Fibroblast of lung (primary cell): Measurements from ENCODE around the gene PAPPA. TPM values are rescaled to one million over a fixed set of nuclear protein-coding genes. Genes with fewer than 3 reads are reported as not detected.

ENCODE experiments used
- DNase-seq, 2 donors: peaks; one replicate each; pipeline versions ENCODE4 v3.0.0 to v3.0.0-alpha.2; 2010; ENCODE audit warnings: low read depth in 2 of 2
- H2AFZ ChIP-seq: 2 replicates; pipeline ENCODE4 v1.5.1; 2012; ENCODE audit warnings: low read length, control low read depth, inconsistent platforms
- H3K27ac ChIP-seq: 2 replicates; pipeline ENCODE4 v1.5.1; 2011; ENCODE audit warnings: low read length, control low read depth; ENCODE audit not compliant: insufficient read depth
- H3K27me3 ChIP-seq: 2 replicates; pipeline ENCODE4 v1.5.1; 2011; ENCODE audit warnings: mild to moderate bottlenecking, low read length; ENCODE audit not compliant: control insufficient read depth, insufficient read depth
- H3K36me3 ChIP-seq: 2 replicates; pipeline ENCODE4 v1.5.1; 2011; ENCODE audit warnings: low read length; ENCODE audit not compliant: control insufficient read depth, insufficient read depth
- H3K4me1 ChIP-seq: 2 replicates; pipeline ENCODE4 v1.5.1; 2011; ENCODE audit warnings: low read length; ENCODE audit not compliant: control insufficient read depth, insufficient read depth; ENCODE audit errors: extremely low read depth
- H3K4me2 ChIP-seq: 2 replicates; pipeline ENCODE4 v1.5.1; 2011; ENCODE audit warnings: low read length, control low read depth; ENCODE audit not compliant: insufficient read depth; ENCODE audit errors: extremely low read depth
- H3K4me3 ChIP-seq, 4 experiments: fragments of 200-600 bp in 1 of 4; sonication (generic) in 1 of 4; replicated peaks in 1 of 4; 2 replicates each; pipeline ENCODE4 v1.5.1; 2011 to 2016; ENCODE audit warnings: low read length in 4 of 4, low read depth in 3 of 4, mild to moderate bottlenecking in 3 of 4, control low read depth in 2 of 4, inconsistent platforms in 1 of 4, mixed read lengths in 1 of 4; ENCODE audit not compliant: insufficient read depth in 1 of 4; ENCODE audit errors: control extremely low read depth in 1 of 4
- H3K79me2 ChIP-seq: 2 replicates; pipeline ENCODE4 v1.5.1; 2012; ENCODE audit warnings: mild to moderate bottlenecking, low read length, inconsistent platforms; ENCODE audit not compliant: control insufficient read depth, insufficient read depth
- H3K9ac ChIP-seq: 2 replicates; pipeline ENCODE4 v1.5.1; 2011; ENCODE audit warnings: mild to moderate bottlenecking, low read length, control low read depth; ENCODE audit not compliant: insufficient read depth
- H3K9me3 ChIP-seq: 2 replicates; pipeline ENCODE4 v1.5.1; 2012; ENCODE audit warnings: low read depth, low read length; ENCODE audit not compliant: control insufficient read depth, insufficient read depth
- H4K20me1 ChIP-seq: 2 replicates; pipeline ENCODE4 v1.5.1; 2011; ENCODE audit warnings: low read length; ENCODE audit not compliant: control insufficient read depth, insufficient read depth; ENCODE audit errors: extremely low read depth
- CTCF ChIP-seq, 2 donors: IDR thresholded peaks in 1 of 2; conservative IDR thresholded peaks in 1 of 2; 1 replicate in 1 of 2; 2 replicates in 1 of 2; pipeline ENCODE4 v1.5.1; 2011 to 2012; ENCODE audit warnings: low read length in 2 of 2, control low read depth in 1 of 2, inconsistent platforms in 1 of 2, low read depth in 1 of 2, mild to moderate bottlenecking in 1 of 2
- EZH2 ChIP-seq: IDR thresholded peaks from 2 replicates; pipeline ENCODE4 v1.5.1; 2012; ENCODE audit warnings: low read length, control low read depth, mild to moderate bottlenecking; ENCODE audit errors: missing control alignments
- polyA plus RNA-seq, 2 donors: library from polyadenylated mRNA; depleted of rRNA in 1 of 2; stranded (reverse) in 1 of 2; unstranded in 1 of 2; fragments of >200 nt; gene quantifications; 2 replicates each; pipeline ENCODE4 v1.2.1, GENCODE V29; 2011 to 2012; ENCODE audit warnings: missing spikeins in 1 of 2
- total RNA-seq: library from RNA; depleted of rRNA; stranded (reverse); fragments of >200 nt; gene quantifications from 2 replicates; pipeline ENCODE4 v1.2.1, GENCODE V29; 2014

Gene PAPPA
- total and polyA plus RNA-seq, 2 donors (not counting 1 experiment from before 2014, with no cell fraction given): 8.8 to 45.7 TPM

DNA sequence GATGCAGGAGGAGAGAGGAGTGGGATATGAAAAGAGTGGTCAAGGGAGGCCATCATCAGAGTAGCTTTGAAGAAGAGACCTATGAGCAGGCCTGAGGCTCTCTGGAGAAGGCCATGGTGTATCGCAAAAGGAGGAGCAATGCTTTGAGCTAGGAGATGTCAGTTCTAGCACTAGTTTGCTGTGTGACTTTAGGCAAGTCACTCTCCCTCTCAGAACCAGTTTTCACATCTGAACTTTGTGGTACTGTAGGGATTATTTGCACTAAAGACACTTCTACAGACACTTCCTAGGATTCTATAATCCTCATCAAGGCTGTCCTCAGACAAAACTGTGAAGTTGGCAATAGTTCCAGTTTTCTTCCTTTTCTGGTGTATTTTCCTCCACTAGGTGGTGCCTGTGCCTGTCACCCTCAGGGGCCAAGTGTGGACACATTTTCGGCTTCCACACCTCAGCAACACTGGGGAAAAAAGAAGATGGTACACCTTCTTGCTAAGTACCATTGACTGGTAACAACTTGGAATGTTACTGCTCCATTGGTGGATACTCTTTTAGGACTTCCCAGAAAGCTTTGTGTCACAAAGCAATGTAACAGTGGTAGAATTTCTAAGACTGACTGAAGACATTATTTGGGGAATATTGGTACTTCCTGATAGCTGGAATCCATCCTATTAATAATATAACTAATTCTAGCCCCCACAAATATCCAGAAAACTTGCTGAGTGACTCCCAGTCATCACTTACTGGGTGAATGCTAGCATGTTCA is 9.9 kb downstream of the PAPPA start:
- Histone ChIP-seq H3K9me3 (no peaks in the 10 kb centered on the region), H3K9ac (no peak overlapping the region), H3K79me2 (no peaks in the 10 kb centered on the region), H3K4me3 (no peak overlapping the region), H3K4me2 (no peak overlapping the region), H3K27me3 (no peaks in the 10 kb centered on the region), H4K20me1 (no peaks in the 10 kb centered on the region), H2AFZ (no peak overlapping the region), H3K4me1 (no peaks in the 10 kb centered on the region), H3K36me3 (no peaks in the 10 kb centered on the region), H3K27ac (no peak overlapping the region)
- DNase-seq: no peak
- TF ChIP-seq CTCF (conservative IDR thresholded peaks at IDR 0.05 in 1 of 2, IDR thresholded peaks at IDR 0.05 in 1 of 2; ENCODE audit: low read depth in 1 of 2, low read length in 2 of 2) (peak in 1 of 2 donors; percentile 42), EZH2 (no peak)

DNA sequence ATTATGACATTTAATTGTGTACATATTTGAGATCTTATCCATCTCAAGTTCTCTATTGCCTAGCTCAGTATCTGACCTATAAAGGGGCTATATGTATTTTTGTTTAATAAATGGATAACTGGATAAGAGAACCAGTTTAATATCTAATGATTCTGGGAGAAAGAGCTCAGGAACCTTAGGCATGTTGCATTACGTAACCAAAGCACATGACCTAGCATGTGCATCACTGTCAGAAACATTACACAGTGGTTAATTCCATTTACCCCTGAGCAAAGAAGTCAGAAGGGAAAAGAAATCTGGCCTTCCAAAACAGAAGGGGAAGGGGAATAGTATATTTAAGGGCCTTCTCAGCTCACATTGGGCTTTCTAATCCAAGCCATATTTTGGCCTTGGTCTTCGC is 12.3 kb downstream of the PAPPA start:
- no peak overlapping the region for H3K4me3 ChIP-seq
- H3K4me1 ChIP-seq: no peaks in the 10 kb centered on the region
- H2AFZ ChIP-seq: no peak overlapping the region
- peak in 1 of 2 donors; percentile 54 for DNase-seq
- H3K4me2 ChIP-seq: no peak overlapping the region
- H3K9me3 ChIP-seq: no peaks in the 10 kb centered on the region
- no peaks in the 10 kb centered on the region for H3K36me3 ChIP-seq
- H3K27me3 ChIP-seq: no peaks in the 10 kb centered on the region
- H4K20me1 ChIP-seq: no peaks in the 10 kb centered on the region
- TF ChIP-seq EZH2: no peak
- TF ChIP-seq CTCF (conservative IDR thresholded peaks at IDR 0.05 in 1 of 2, IDR thresholded peaks at IDR 0.05 in 1 of 2; ENCODE audit: low read depth in 1 of 2, low read length in 2 of 2): no peak
- no peak overlapping the region for H3K27ac ChIP-seq
- no peak overlapping the region for H3K9ac ChIP-seq
- no peaks in the 10 kb centered on the region for H3K79me2 ChIP-seq

DNA sequence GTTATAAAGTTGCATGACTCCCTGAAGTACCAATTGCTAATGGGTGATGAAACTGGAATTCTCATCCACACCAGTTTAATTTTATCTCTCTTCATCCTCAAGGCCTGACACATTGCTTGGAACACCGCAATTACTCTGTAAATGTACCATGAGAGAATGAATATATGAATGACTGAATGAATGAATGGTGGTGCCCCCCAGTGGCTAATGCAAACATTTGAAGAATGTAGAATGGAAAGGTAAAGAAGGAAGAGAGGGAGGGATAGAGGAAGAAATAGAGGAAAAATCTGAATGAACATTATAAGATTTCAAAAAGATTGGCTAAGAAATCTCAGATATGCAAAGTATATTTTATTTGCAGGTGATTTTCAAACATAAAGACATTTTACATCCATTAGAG is 13.1 kb downstream of the PAPPA start:
- H3K9ac ChIP-seq: no peak overlapping the region
- H3K27me3 ChIP-seq: no peaks in the 10 kb centered on the region
- H3K9me3 ChIP-seq: no peaks in the 10 kb centered on the region
- no peaks in the 10 kb centered on the region for H3K79me2 ChIP-seq
- no peak overlapping the region for H3K4me2 ChIP-seq
- H2AFZ ChIP-seq: no peak overlapping the region
- TF ChIP-seq EZH2 (no peak), CTCF (conservative IDR thresholded peaks at IDR 0.05 in 1 of 2, IDR thresholded peaks at IDR 0.05 in 1 of 2; ENCODE audit: low read depth in 1 of 2, low read length in 2 of 2) (peak in 1 of 2 donors; percentile 23)
- no peak overlapping the region for H3K4me3 ChIP-seq
- no peaks in the 10 kb centered on the region for H3K36me3 ChIP-seq
- H4K20me1 ChIP-seq: no peaks in the 10 kb centered on the region
- no peak overlapping the region for H3K27ac ChIP-seq
- no peaks in the 10 kb centered on the region for H3K4me1 ChIP-seq
- no peak for DNase-seq
